ENCODE results near the gene CTSC.

Gene CTSC

DNA sequence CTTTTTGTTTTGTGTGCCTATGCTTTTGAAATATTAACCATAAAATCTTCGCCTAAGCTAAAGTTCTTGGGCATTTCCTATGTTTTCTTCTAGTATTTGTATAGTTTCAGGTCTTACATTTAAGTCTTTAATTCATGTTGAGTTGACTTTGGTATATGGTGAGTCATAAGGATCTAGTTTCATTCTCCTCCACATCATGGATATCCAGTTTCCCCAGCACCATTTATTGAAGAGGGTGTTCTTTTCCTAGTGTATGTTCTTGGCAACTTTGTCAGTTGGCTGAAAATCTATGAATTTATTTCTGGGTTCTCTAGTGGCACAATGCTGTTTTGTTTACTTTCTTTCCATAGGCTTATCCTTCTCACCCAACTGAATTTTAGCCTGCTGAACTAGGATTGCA is 49.0 kb downstream of the CTSC start:
- no peak overlapping the region for H3K4me3 ChIP-seq (ENCODE audit: low read depth, low read length)
- TF ChIP-seq, protein P1, sequence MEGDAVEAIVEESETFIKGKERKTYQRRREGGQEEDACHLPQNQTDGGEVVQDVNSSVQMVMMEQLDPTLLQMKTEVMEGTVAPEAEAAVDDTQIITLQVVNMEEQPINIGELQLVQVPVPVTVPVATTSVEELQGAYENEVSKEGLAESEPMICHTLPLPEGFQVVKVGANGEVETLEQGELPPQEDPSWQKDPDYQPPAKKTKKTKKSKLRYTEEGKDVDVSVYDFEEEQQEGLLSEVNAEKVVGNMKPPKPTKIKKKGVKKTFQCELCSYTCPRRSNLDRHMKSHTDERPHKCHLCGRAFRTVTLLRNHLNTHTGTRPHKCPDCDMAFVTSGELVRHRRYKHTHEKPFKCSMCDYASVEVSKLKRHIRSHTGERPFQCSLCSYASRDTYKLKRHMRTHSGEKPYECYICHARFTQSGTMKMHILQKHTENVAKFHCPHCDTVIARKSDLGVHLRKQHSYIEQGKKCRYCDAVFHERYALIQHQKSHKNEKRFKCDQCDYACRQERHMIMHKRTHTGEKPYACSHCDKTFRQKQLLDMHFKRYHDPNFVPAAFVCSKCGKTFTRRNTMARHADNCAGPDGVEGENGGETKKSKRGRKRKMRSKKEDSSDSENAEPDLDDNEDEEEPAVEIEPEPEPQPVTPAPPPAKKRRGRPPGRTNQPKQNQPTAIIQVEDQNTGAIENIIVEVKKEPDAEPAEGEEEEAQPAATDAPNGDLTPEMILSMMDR (IDR thresholded peaks at IDR 0.05; ENCODE audit: low read depth, low read length), result no peak
- in situ Hi-C loops (cut with HindIII; ENCODE audit: low sequenced_read_pairs), result no loop called here
- no peak for DNase-seq (ENCODE audit: low read depth, low spot score)

DNA sequence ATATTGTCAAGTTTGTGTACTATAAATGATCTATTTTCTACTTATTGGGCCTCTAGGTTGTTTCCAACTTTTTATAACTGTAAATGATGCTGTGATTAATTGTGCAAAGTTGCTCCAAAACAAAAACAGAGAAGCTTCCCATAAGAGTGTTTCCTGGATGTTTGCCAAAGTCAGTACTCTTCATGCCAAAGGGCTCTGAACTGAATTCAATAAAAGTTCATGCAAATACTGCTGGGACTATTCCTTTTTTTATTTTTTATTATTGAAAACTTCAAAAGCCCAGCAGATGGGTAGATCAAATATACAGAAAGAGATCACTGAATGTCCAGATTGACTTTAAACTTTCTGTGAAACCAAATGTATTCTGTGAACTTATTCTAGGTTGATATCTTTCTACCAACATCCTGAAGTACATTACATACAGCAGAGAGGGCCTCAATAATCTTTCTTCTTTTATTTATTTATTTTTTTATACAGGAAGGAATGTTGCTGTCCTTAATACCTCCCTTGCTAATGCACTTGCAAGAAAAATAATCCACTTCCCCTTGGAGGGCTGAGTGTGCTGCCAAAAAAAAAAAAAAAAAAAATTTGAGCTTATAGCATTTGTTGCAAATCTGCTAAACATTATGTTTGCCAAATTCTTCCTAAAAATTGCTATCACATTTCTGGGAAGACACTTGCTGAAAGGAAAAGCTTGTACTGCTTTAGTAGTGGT is 53.0 kb downstream of the CTSC start:
- TF ChIP-seq, protein P1 (IDR thresholded peaks at IDR 0.05; ENCODE audit: low read depth, low read length), result no peak
- peak; percentile 54 for DNase-seq (ENCODE audit: low read depth, low spot score)
- in situ Hi-C loops (cut with HindIII; ENCODE audit: low sequenced_read_pairs), result no loop called here
- no peak overlapping the region for H3K4me3 ChIP-seq (ENCODE audit: low read depth, low read length)

- H3K4me3 ChIP-seq (ENCODE audit: low read depth, low read length), result no peak overlapping the region
- in situ Hi-C loops (cut with HindIII; ENCODE audit: low sequenced_read_pairs), result no loop called here
- no peak for DNase-seq (ENCODE audit: low read depth, low spot score)
- TF ChIP-seq, protein P1 (IDR thresholded peaks at IDR 0.05; ENCODE audit: low read depth, low read length), result no peak
These were observed 54.6 kb downstream of the CTSC start for GRCh38 chr11:88282747-88283515.

GRCh38 chr11:88281317-88281712 is 56.2 kb downstream of the CTSC start:
- DNase-seq (ENCODE audit: low read depth, low spot score), result peak; percentile 15
- in situ Hi-C loops (cut with HindIII; ENCODE audit: low sequenced_read_pairs), result no loop called here
- H3K4me3 ChIP-seq (ENCODE audit: low read depth, low read length), result no peak overlapping the region
- TF ChIP-seq, protein P1 (IDR thresholded peaks at IDR 0.05; ENCODE audit: low read depth, low read length), result peak; percentile 16

DNA sequence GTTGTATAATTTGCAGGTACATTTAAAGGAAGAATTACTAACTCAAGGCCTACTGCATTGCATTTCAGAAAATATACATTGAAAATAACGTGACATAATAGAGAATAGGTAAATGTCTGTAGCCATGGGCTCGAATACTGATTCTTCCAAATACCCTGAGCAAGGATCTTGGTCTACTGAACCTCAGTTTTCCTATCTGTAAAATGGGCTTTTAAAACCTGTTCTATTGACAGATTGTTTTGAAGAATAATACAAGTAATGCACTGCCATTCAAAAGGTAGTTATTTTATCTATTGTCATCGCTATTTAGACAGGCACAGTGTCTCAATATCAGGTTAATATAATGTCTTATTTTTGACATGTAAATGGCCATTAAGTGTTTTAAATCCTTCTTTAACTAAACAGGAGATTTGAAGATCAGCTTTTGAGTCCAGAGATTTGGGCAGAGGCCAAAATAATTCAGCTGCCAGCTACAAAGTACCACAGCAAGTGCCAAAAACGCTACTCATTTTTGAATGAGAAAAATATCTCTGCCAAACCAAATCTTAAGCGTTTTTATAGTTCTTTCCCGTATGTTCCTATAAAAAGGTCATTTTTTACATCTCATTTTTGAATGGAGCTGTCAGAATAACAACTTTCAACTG is 56.7 kb downstream of the CTSC start:
- no peak overlapping the region for H3K4me3 ChIP-seq (ENCODE audit: low read depth, low read length)
- TF ChIP-seq, protein P1 (IDR thresholded peaks at IDR 0.05; ENCODE audit: low read depth, low read length), result no peak
- in situ Hi-C loops (cut with HindIII; ENCODE audit: low sequenced_read_pairs), result no loop called here
- DNase-seq (ENCODE audit: low read depth, low spot score), result peak; percentile 56

- no peak overlapping the region for H3K4me3 ChIP-seq (ENCODE audit: low read depth, low read length)
- in situ Hi-C loops (cut with HindIII; ENCODE audit: low sequenced_read_pairs), result no loop called here
- TF ChIP-seq, protein P1 (IDR thresholded peaks at IDR 0.05; ENCODE audit: low read depth, low read length), result no peak
- no peak for DNase-seq (ENCODE audit: low read depth, low spot score)
These were observed 60.1 kb downstream of the CTSC start for GRCh38 chr11:88277349-88277915.

Measured in astrocyte of the spinal cord (primary cell).